HEK293 (cell line): ENCODE data around the gene CASKIN1.

Experiments used
- ELK4 ChIP-seq: IDR thresholded peaks from 2 replicates; pipeline ENCODE4 v1.6.1; 2011; ENCODE audit warnings: mild to moderate bottlenecking, low read depth, low read length, borderline replicate concordance
- MYNN ChIP-seq: fragments of 450-650 bp; formaldehyde crosslinking; IDR thresholded peaks from 2 replicates; pipeline ENCODE4 v1.5.1; 2016; ENCODE audit warnings: missing biosample characterization, missing genetic modification characterization, borderline replicate concordance
- OVOL3 ChIP-seq: fragments of 450-650 bp; formaldehyde crosslinking; IDR thresholded peaks from 2 replicates; pipeline ENCODE4 v1.5.1; 2016; ENCODE audit warnings: missing biosample characterization, missing genetic modification characterization
- TCF7L2 ChIP-seq: IDR thresholded peaks from 2 replicates; pipeline ENCODE4 v1.6.1; 2011; ENCODE audit warnings: low read depth, mild to moderate bottlenecking, inconsistent platforms, low read length, moderate library complexity, borderline replicate concordance
- YY1 ChIP-seq: fragments of 450-650 bp; formaldehyde crosslinking; IDR thresholded peaks from 2 replicates; pipeline ENCODE4 v1.5.1; 2018; ENCODE audit warnings: missing biosample characterization, missing genetic modification characterization
- ZBTB44 ChIP-seq: fragments of 450-650 bp; IDR thresholded peaks from 2 replicates; pipeline ENCODE4 v1.5.1; 2018; ENCODE audit warnings: missing biosample characterization, mild to moderate bottlenecking, missing genetic modification characterization
- ZNF350 ChIP-seq: fragments of 450-650 bp; formaldehyde crosslinking; IDR thresholded peaks from 2 replicates; pipeline ENCODE4 v1.5.0; 2017; ENCODE audit warnings: missing biosample characterization, mild to moderate bottlenecking, missing genetic modification characterization
- ZNF707 ChIP-seq: fragments of 450-650 bp; formaldehyde crosslinking; IDR thresholded peaks from 2 replicates; pipeline ENCODE4 v1.5.1; 2016; ENCODE audit warnings: missing biosample characterization, missing genetic modification characterization
- TF ChIP-seq, protein P1 (sequence below): fragments of 450-650 bp; formaldehyde crosslinking; IDR thresholded peaks from 2 replicates; pipeline ENCODE4 v1.5.1; 2016; ENCODE audit warnings: missing biosample characterization, missing genetic modification characterization
- TF ChIP-seq, protein P2 (sequence below): fragments of 450-650 bp; formaldehyde crosslinking; IDR thresholded peaks from 2 replicates; pipeline ENCODE4 v1.5.1; 2016; ENCODE audit warnings: missing biosample characterization, missing genetic modification characterization
- TF ChIP-seq, protein P3 (sequence below): fragments of 450-650 bp; formaldehyde crosslinking; IDR thresholded peaks from 2 replicates; pipeline ENCODE4 v1.5.1; 2016; ENCODE audit warnings: missing biosample characterization, missing genetic modification characterization

- TF ChIP-seq, protein P1, sequence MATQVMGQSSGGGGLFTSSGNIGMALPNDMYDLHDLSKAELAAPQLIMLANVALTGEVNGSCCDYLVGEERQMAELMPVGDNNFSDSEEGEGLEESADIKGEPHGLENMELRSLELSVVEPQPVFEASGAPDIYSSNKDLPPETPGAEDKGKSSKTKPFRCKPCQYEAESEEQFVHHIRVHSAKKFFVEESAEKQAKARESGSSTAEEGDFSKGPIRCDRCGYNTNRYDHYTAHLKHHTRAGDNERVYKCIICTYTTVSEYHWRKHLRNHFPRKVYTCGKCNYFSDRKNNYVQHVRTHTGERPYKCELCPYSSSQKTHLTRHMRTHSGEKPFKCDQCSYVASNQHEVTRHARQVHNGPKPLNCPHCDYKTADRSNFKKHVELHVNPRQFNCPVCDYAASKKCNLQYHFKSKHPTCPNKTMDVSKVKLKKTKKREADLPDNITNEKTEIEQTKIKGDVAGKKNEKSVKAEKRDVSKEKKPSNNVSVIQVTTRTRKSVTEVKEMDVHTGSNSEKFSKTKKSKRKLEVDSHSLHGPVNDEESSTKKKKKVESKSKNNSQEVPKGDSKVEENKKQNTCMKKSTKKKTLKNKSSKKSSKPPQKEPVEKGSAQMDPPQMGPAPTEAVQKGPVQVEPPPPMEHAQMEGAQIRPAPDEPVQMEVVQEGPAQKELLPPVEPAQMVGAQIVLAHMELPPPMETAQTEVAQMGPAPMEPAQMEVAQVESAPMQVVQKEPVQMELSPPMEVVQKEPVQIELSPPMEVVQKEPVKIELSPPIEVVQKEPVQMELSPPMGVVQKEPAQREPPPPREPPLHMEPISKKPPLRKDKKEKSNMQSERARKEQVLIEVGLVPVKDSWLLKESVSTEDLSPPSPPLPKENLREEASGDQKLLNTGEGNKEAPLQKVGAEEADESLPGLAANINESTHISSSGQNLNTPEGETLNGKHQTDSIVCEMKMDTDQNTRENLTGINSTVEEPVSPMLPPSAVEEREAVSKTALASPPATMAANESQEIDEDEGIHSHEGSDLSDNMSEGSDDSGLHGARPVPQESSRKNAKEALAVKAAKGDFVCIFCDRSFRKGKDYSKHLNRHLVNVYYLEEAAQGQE = no peak
- TF ChIP-seq, protein P2, sequence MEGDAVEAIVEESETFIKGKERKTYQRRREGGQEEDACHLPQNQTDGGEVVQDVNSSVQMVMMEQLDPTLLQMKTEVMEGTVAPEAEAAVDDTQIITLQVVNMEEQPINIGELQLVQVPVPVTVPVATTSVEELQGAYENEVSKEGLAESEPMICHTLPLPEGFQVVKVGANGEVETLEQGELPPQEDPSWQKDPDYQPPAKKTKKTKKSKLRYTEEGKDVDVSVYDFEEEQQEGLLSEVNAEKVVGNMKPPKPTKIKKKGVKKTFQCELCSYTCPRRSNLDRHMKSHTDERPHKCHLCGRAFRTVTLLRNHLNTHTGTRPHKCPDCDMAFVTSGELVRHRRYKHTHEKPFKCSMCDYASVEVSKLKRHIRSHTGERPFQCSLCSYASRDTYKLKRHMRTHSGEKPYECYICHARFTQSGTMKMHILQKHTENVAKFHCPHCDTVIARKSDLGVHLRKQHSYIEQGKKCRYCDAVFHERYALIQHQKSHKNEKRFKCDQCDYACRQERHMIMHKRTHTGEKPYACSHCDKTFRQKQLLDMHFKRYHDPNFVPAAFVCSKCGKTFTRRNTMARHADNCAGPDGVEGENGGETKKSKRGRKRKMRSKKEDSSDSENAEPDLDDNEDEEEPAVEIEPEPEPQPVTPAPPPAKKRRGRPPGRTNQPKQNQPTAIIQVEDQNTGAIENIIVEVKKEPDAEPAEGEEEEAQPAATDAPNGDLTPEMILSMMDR (tag by site-specific recombination) = no peak
- TF ChIP-seq MYNN (tag by site-specific recombination) (no peak), ZNF707 (tag by site-specific recombination) (no peak), ZNF350 (tag by site-specific recombination) (no peak), YY1 (tag by site-specific recombination) (no peak), ELK4 (no peak), ZBTB44 (tag by site-specific recombination) (no peak), TCF7L2 (no peak), OVOL3 (tag by site-specific recombination) (no peak)
- TF ChIP-seq, protein P3, sequence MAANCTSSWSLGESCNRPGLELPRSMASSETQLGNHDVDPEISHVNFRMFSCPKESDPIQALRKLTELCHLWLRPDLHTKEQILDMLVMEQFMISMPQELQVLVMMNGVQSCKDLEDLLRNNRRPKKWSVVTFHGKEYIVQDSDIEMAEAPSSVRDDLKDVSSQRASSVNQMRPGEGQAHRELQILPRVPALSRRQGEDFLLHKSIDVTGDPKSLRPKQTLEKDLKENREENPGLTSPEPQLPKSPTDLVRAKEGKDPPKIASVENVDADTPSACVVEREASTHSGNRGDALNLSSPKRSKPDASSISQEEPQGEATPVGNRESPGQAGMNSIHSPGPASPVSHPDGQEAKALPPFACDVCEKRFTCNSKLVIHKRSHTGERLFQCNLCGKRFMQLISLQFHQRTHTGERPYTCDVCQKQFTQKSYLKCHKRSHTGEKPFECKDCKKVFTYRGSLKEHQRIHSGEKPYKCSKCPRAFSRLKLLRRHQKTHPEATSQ (tag by site-specific recombination) = no peak
Observed at GRCh38 chr16:2145843-2146242, 50.6 kb downstream of the CASKIN1 start.
